ACHN (cell line): ENCODE measurements around the gene ROCK2.
"Not testable (repeated sequence)": the region's sequence is repeated elsewhere in the genome, so short reads cannot be mapped to it uniquely, and the experiment has no call there.

ENCODE experiments used
- DNase-seq: peaks from one replicate; pipeline ENCODE4 v3.0.0-alpha.2; 2015
- in situ Hi-C: cut with HindIII; loops from 2 replicates; pipeline ENCODE4 v1.10.0; 2017; ENCODE audit warnings: low sequenced_read_pairs, low pct_ligation_motif_present, low pct_unique_long_range_greater_than_20kb

The ROCK2 gene

GRCh38 chr2:11290713-11291112 is 53.7 kb downstream of the ROCK2 start:
- DNase-seq, result no peak
- in situ Hi-C loops, result no loop called here

- no peak for DNase-seq
- in situ Hi-C loops, result no loop called here
Observed at GRCh38 chr2:11290211-11290610, 54.2 kb downstream of the ROCK2 start.

GRCh38 chr2:11288431-11288830 is 56.0 kb downstream of the ROCK2 start:
- DNase-seq, result no peak
- in situ Hi-C loops, result no loop called here

- in situ Hi-C loops, result no loop called here
- no peak for DNase-seq
Observed at GRCh38 chr2:11286749-11287148, 57.7 kb downstream of the ROCK2 start.

DNA sequence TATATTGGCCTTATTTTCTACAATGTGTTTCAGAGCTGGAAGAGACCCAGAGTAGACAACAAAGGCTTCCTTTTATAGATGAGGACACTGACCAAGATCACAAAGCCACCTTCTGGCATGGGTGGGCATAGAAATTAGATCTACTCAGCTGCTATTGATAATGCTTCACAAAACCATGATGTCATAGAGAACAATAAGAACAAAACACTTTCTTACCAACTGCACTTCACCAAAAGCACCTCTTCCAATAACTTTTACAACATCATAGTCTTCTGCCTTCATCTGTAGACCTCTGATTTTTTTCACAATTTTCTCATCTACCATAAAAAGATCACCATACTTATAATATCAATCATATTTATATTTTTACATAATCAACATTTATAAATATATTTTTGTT is 58.1 kb downstream of the ROCK2 start:
- no peak for DNase-seq
- in situ Hi-C loops, result no loop called here

GRCh38 chr2:11285499-11285898 is 58.9 kb downstream of the ROCK2 start:
- in situ Hi-C loops, result no loop called here
- no peak for DNase-seq

DNA sequence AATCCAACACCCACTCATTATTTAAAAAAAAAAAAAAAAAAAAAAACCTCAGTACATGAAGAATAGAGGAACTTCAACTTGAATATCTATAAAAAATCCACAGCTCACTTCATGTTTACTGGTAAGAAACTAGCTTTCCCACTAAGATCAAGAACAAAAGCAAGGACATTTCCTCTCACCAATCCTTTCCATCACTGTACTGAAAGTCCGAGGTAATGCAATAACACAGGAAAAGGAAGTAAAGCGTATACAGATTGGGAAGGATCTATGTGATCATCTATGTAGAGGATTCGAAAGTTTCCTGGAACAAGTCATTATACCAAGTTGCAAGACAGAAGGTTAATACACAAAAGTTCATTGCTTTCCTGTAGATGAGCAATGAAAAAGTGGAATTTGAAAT is 63.2 kb downstream of the ROCK2 start:
- in situ Hi-C loops, result no loop called here
- no peak for DNase-seq

- in situ Hi-C loops, result no loop called here
- DNase-seq, result no peak
Observed at GRCh38 chr2:11280713-11281112, 63.7 kb downstream of the ROCK2 start.

- in situ Hi-C loops, result no loop called here
Observed at GRCh38 chr2:11279398-11279797, 65.0 kb downstream of the ROCK2 start.

GRCh38 chr2:11278219-11278618 is 66.2 kb downstream of the ROCK2 start:
- DNase-seq, result no peak
- in situ Hi-C loops, result no loop called here

More at GRCh38 chr2:11279398-11279797, 65.0 kb downstream of the ROCK2 start:
- DNase-seq, result no peak

DNA sequence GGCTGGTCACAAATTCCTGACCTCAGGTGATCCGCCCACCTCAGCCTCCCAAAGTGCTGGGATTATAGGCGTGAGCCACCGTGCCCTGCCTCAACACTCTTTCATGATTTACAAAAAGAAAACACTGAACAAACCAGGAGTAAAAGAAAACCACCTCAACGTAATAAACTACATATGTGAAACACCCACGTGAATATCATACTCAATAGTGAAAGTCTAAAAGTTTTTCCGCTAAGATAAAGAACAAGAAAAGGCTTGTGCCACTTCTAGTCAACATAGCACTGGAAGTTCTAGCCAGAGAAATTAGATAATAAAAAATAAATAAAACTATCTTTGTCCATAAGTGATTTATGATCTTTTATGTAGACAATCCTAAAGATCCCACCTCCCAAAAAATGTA is 68.5 kb downstream of the ROCK2 start:
- DNase-seq, result no peak
- in situ Hi-C loops, result no loop called here

DNA sequence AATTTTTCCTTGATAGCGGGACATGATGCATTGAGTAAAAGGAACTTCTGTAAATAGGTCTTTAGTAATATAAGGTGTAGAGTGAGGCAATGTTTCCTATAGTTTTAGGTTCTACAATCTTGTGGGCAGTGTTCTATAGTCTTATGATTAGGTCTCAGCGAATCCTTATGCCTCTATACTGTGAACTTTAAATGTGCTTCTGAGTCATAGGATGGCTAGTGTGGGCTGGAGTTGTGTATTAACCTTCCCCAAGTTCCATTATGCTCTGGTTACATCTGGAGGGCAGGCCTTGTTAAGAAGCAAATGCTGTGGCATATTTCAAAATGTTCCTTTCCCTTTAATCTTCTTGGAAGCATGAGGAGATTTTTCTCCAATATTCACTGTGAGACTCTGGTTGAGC is 73.5 kb downstream of the ROCK2 start:
- in situ Hi-C loops, result no loop called here
- no peak for DNase-seq

- DNase-seq, result no peak
- in situ Hi-C loops, result no loop called here
Observed at GRCh38 chr2:11267931-11268330, 76.5 kb downstream of the ROCK2 start.

- in situ Hi-C loops, result no loop called here
- DNase-seq, result no peak
Observed at GRCh38 chr2:11264818-11265217, 79.6 kb downstream of the ROCK2 start.

GRCh38 chr2:11264007-11264406 is 80.4 kb downstream of the ROCK2 start:
- in situ Hi-C loops, result no loop called here
- DNase-seq, result no peak

GRCh38 chr2:11263177-11263576 is 81.3 kb downstream of the ROCK2 start:
- DNase-seq, result no peak
- in situ Hi-C loops, result no loop called here

- in situ Hi-C loops, DNase-seq: not testable (repeated sequence)
Observed at GRCh38 chr2:11262438-11262837, 82.0 kb downstream of the ROCK2 start.

DNA sequence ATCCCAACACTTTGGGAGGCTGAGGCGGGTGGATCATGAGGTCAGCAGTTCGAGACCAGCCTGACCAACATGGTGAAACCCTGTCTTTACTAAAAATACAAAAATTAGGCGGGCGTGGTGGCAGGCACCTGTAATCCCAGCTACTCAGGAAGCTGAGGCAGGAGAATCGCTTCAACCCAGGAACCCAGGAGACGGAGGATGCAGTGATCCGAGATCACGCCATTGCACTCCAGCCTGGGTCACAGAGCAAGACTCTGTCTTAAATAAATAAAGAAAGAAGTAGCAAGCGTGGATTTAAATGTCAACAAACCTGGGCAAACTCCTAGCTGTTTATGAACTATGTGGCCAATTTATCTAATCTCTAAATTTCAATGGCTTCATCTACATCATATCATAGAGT is 82.9 kb downstream of the ROCK2 start:
- in situ Hi-C loops, DNase-seq: not testable (repeated sequence)

DNA sequence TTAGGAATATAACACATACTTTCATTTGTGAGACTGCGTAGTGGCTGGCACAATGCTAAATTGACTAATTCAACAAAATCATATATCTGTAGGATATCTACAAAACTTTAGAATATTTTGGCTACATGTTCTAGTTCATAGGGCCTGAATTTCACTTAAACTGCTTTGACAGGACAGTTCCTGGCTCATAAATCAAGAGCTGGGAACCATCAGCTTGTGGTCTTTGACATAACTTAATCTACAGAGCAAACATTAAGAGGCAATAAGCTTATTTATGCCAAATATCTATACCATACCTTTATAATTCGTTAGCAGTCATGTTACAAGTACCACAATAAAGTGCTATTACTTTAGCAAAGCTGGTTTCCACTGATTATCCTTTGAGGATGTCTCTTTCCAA is 83.5 kb downstream of the ROCK2 start:
- no peak for DNase-seq
- in situ Hi-C loops, result no loop called here

GRCh38 chr2:11257964-11258363 is 86.5 kb downstream of the ROCK2 start:
- DNase-seq, result no peak
- in situ Hi-C loops, result no loop called here

- in situ Hi-C loops, result no loop called here
- DNase-seq, result no peak
Observed at GRCh38 chr2:11257078-11257477, 87.4 kb downstream of the ROCK2 start.
